DND-41 (cell line): ENCODE measurements around the gene SLC35F4.

Experiments used
- EZH2 ChIP-seq: IDR thresholded peaks from 3 replicates; pipeline ENCODE4 v1.6.1; 2012; ENCODE audit warnings: borderline replicate concordance, low read depth, mild to moderate bottlenecking, moderate library complexity, low read length, inconsistent platforms; ENCODE audit not compliant: severe bottlenecking
- TF ChIP-seq, protein P1 (sequence below): IDR thresholded peaks from 2 replicates; pipeline ENCODE4 v1.5.1; 2012; ENCODE audit warnings: borderline replicate concordance, low read length, moderate library complexity, mild to moderate bottlenecking; ENCODE audit not compliant: poor library complexity, severe bottlenecking; ENCODE audit errors: extremely low read depth

DNA sequence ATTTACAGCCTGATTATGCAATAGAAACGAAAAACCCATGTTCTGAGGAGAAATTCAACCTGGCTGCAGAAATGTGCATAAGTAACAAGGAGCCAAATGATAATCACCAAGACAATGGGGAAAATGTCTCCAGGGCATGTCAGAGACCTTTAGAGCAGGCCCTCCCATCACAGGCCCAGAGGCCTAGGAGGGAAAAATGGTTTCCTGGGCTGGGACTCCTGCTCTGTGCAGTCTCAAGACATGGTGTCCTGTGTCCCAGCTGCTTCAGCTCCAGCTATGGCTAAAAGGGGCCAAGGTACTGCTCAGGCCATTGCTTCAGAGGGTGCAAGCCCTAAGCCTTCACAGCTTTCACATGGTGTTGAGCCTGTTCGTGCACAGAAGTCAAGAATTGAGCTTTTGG is 156.0 kb downstream of the SLC35F4 start:
- TF ChIP-seq, protein P1, sequence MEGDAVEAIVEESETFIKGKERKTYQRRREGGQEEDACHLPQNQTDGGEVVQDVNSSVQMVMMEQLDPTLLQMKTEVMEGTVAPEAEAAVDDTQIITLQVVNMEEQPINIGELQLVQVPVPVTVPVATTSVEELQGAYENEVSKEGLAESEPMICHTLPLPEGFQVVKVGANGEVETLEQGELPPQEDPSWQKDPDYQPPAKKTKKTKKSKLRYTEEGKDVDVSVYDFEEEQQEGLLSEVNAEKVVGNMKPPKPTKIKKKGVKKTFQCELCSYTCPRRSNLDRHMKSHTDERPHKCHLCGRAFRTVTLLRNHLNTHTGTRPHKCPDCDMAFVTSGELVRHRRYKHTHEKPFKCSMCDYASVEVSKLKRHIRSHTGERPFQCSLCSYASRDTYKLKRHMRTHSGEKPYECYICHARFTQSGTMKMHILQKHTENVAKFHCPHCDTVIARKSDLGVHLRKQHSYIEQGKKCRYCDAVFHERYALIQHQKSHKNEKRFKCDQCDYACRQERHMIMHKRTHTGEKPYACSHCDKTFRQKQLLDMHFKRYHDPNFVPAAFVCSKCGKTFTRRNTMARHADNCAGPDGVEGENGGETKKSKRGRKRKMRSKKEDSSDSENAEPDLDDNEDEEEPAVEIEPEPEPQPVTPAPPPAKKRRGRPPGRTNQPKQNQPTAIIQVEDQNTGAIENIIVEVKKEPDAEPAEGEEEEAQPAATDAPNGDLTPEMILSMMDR: no peak
- TF ChIP-seq EZH2: no peak
